B cell (primary cell): ENCODE measurements around the gene CTDSPL. TPM values are rescaled to one million over a fixed set of nuclear protein-coding genes. Genes with fewer than 3 reads are reported as not detected.

Experiments used
- ATAC-seq: fragments of 200-7000 bp; cut with Tn5 transposase; one replicate; pipeline ENCODE4 v1.10.0; 2021; ENCODE audit warnings: low read depth, mild to moderate bottlenecking, moderate number of reproducible peaks, moderate library complexity
- CTCF ChIA-PET: fragments of 350-600 bp; sonication (Branson Sonifier 250); formaldehyde crosslinking; loops from one replicate; lab custom pipeline; 2021; ENCODE audit warnings: antibody characterized with exemption, inconsistent platforms; lab: Charles Lee
- POLR2A ChIA-PET: fragments of 350-600 bp; sonication (Branson Sonifier 250); formaldehyde crosslinking; loops from one replicate; lab custom pipeline; 2021; ENCODE audit warnings: antibody characterized with exemption; lab: Charles Lee
- DNase-seq: peaks from one replicate; pipeline ENCODE4 v3.0.0; 2013
- H2AFZ ChIP-seq: 2 replicates; pipeline ENCODE4 v1.6.1; 2012; ENCODE audit warnings: mild to moderate bottlenecking, low read depth, low read length; ENCODE audit not compliant: insufficient read depth, poor library complexity, severe bottlenecking
- H3K27ac ChIP-seq, 2 donors: 1 replicate in 1 of 2; 2 replicates in 1 of 2; pipeline ENCODE4 v1.5.1; 2012 to 2013; ENCODE audit warnings: low read length in 2 of 2, mild to moderate bottlenecking in 2 of 2, moderate library complexity in 1 of 2
- H3K27me3 ChIP-seq, 4 experiments: fragments of 200-600 bp in 1 of 4; sonication (generic) in 1 of 4; replicated peaks in 1 of 4; 1 replicate in 2 of 4; 2 replicates in 2 of 4; pipeline versions ENCODE4 v1.6.1 to v1.7.0; 2013 to 2016; ENCODE audit warnings: low read length in 3 of 4, mild to moderate bottlenecking in 2 of 4, mixed read lengths in 1 of 4, moderate library complexity in 1 of 4; ENCODE audit not compliant: insufficient read depth in 4 of 4, control insufficient read depth in 3 of 4; ENCODE audit errors: control extremely low read depth in 1 of 4
- H3K36me3 ChIP-seq, 2 experiments: replicated peaks in 1 of 2; 1 replicate in 1 of 2; 2 replicates in 1 of 2; pipeline versions ENCODE4 v1.6.1 to v1.7.1; 2013; ENCODE audit warnings: low read length in 1 of 2; ENCODE audit not compliant: insufficient read depth in 2 of 2, control insufficient read depth in 1 of 2; ENCODE audit errors: control extremely low read depth in 1 of 2, extremely low read depth in 1 of 2
- H3K4me1 ChIP-seq, 2 donors: fragments of 200-600 bp in 1 of 2; sonication (generic) in 1 of 2; 1 replicate in 1 of 2; 2 replicates in 1 of 2; pipeline versions ENCODE4 v1.5.1 to v1.6.1; 2013 to 2017; ENCODE audit warnings: low read length in 2 of 2; ENCODE audit not compliant: control insufficient read depth in 2 of 2, insufficient read depth in 2 of 2
- H3K4me2 ChIP-seq: replicated peaks from 2 replicates; pipeline ENCODE3; 2012; ENCODE audit warnings: mild to moderate bottlenecking, low read depth, low read length; ENCODE audit not compliant: poor library complexity, severe bottlenecking
- H3K4me3 ChIP-seq, 5 experiments: fragments of 200-600 bp in 1 of 5; sonication (generic) in 1 of 5; 1 replicate in 3 of 5; 2 replicates in 2 of 5; pipeline versions ENCODE4 v1.5.1 to v1.7.0; 2011 to 2016; ENCODE audit warnings: low read length in 4 of 5, mild to moderate bottlenecking in 4 of 5, low read depth in 2 of 5, control low read depth in 1 of 5, moderate library complexity in 1 of 5; ENCODE audit not compliant: insufficient read depth in 1 of 5; ENCODE audit errors: control extremely low read depth in 1 of 5, extremely low read depth in 1 of 5
- H3K79me2 ChIP-seq: fragments of 200-600 bp; sonication (generic); one replicate; pipeline ENCODE4 v1.6.0; 2016; ENCODE audit warnings: low read length; ENCODE audit not compliant: control insufficient read depth, insufficient read depth
- H3K9ac ChIP-seq: fragments of 200-600 bp; sonication (generic); 2 replicates; pipeline ENCODE4 v1.6.1; 2017; ENCODE audit warnings: mild to moderate bottlenecking, low read length, moderate library complexity
- H3K9me3 ChIP-seq, 3 donors: one replicate each; pipeline versions ENCODE4 v1.6.1 to v1.7.1; 2013; ENCODE audit warnings: low read length in 2 of 3; ENCODE audit not compliant: control insufficient read depth in 2 of 3, insufficient read depth in 1 of 3; ENCODE audit errors: control extremely low read depth in 1 of 3
- H4K20me1 ChIP-seq: 2 replicates; pipeline ENCODE4 v1.6.0; 2012; ENCODE audit warnings: mild to moderate bottlenecking, low read length; ENCODE audit not compliant: insufficient read depth, control insufficient read depth, poor library complexity, severe bottlenecking
- H3K27ac Mint-ChIP-seq: one replicate; pipeline ENCODE4 v1.8.0; 2021; ENCODE audit warnings: mixed read lengths
- H3K27me3 Mint-ChIP-seq: one replicate; pipeline ENCODE4 v1.8.0; 2021; ENCODE audit warnings: mixed read lengths
- H3K4me1 Mint-ChIP-seq: one replicate; pipeline ENCODE4 v1.8.0; 2021; ENCODE audit warnings: mixed read lengths
- H3K4me3 Mint-ChIP-seq: one replicate; pipeline ENCODE4 v1.8.0; 2021; ENCODE audit warnings: mixed read lengths
- H3K9me3 Mint-ChIP-seq: one replicate; pipeline ENCODE4 v1.8.0; 2022; ENCODE audit warnings: mixed read lengths; ENCODE audit not compliant: insufficient read depth
- CTCF ChIP-seq: fragments of 200-600 bp; IDR thresholded peaks from one replicate; pipeline ENCODE4 v1.8.0; 2022; ENCODE audit warnings: antibody characterized with exemption, mild to moderate bottlenecking
- EZH2 ChIP-seq: IDR thresholded peaks from 2 replicates; pipeline ENCODE4 v1.6.1; 2012; ENCODE audit warnings: borderline replicate concordance, low read depth, mild to moderate bottlenecking, moderate library complexity, low read length; ENCODE audit not compliant: insufficient read depth, poor library complexity, severe bottlenecking
- WGBS: methylation state at CpG from one replicate; pipeline ENCODE4 v1.1.5; 2013; ENCODE audit warnings: missing lambda C conversion rate; ENCODE audit not compliant: insufficient coverage; 5-methylcytosine and 5-hydroxymethylcytosine counted together
- intact Hi-C: fragments of 100-400 bp; cut with micrococcal nuclease; formaldehyde crosslinking; loops from one replicate; pipeline ENCODE4 v1.10.0; 2022
- polyA plus RNA-seq: library from polyadenylated mRNA; depleted of rRNA; stranded (reverse); fragments of >200 nt; gene quantifications from 2 replicates; pipeline ENCODE4 v1.2.3, GENCODE V29; 2012
- total RNA-seq, 2 donors: library from RNA; stranded (reverse); fragments of 120-200 nt in 1 of 2; gene quantifications; 1 replicate in 1 of 2; 2 replicates in 1 of 2; pipeline versions ENCODE4 v1.2.3 to v1.2.4, GENCODE V29; 2013 to 2022

CTDSPL gene
- total and polyA plus RNA-seq, 2 donors (not counting 1 experiment from before 2014, with no cell fraction given): not detected

GRCh38 chr3:37925157-37925556 lies 63.5 kb downstream of the CTDSPL start:
- no CpG with 5 or more reads among the region's 2 CpGs for WGBS
- ChIA-PET CTCF (no interaction called here), POLR2A (no interaction called here)
- no peak overlapping the region for H3K27ac ChIP-seq
- no peak overlapping the region for H3K4me2 ChIP-seq
- no peak overlapping the region for H2AFZ ChIP-seq
- Mint-ChIP-seq H3K4me3 (no peak overlapping the region), H3K27me3 (peaks cover 3% of the 10 kb centered on the region), H3K9me3 (no peaks in the 10 kb centered on the region), H3K27ac (no peak overlapping the region), H3K4me1 (no peaks in the 10 kb centered on the region)
- no peak for DNase-seq
- H3K4me1 ChIP-seq: no peaks in the 10 kb centered on the region
- H4K20me1 ChIP-seq: no peaks in the 10 kb centered on the region
- intact Hi-C loops: no loop called here
- no peaks in the 10 kb centered on the region for H3K9me3 ChIP-seq
- TF ChIP-seq CTCF (no peak), EZH2 (no peak)
- no peak overlapping the region for H3K9ac ChIP-seq
- no peaks in the 10 kb centered on the region for H3K27me3 ChIP-seq
- no peak for ATAC-seq
- H3K36me3 ChIP-seq: no peaks in the 10 kb centered on the region
- no peaks in the 10 kb centered on the region for H3K79me2 ChIP-seq
- no peak overlapping the region for H3K4me3 ChIP-seq

GRCh38 chr3:37926611-37927010 lies 64.9 kb downstream of the CTDSPL start:
- H3K9me3 Mint-ChIP-seq: no peaks in the 10 kb centered on the region
- ATAC-seq (no peak), DNase-seq (no peak)
- POLR2A ChIA-PET: no interaction called here
- intact Hi-C loops: no loop called here
- no peak overlapping the region for H3K9ac ChIP-seq
- no peak overlapping the region for H3K4me3 Mint-ChIP-seq
- TF ChIP-seq CTCF (no peak), EZH2 (no peak)
- H3K27me3 ChIP-seq: no peaks in the 10 kb centered on the region
- no peak overlapping the region for H3K27ac Mint-ChIP-seq
- H3K4me1 Mint-ChIP-seq: no peaks in the 10 kb centered on the region
- H3K36me3 ChIP-seq: no peaks in the 10 kb centered on the region
- no CpG with 5 or more reads among the region's 3 CpGs for WGBS
- H3K9me3 ChIP-seq: no peaks in the 10 kb centered on the region
- no peaks in the 10 kb centered on the region for H3K4me1 ChIP-seq
- H4K20me1 ChIP-seq: no peaks in the 10 kb centered on the region
- H3K79me2 ChIP-seq: no peaks in the 10 kb centered on the region
- peaks cover 10% of the 10 kb centered on the region for H3K27me3 Mint-ChIP-seq
- CTCF ChIA-PET: no interaction called here
- no peak overlapping the region for H2AFZ ChIP-seq
- no peak overlapping the region for H3K4me3 ChIP-seq
- H3K27ac ChIP-seq: no peak overlapping the region
- H3K4me2 ChIP-seq: no peak overlapping the region
